Left ventricle myocardium inferior (tissue), 1 donor: ENCODE measurements around the gene STRADB. TPM values are rescaled to one million over a fixed set of nuclear protein-coding genes. Genes with fewer than 3 reads are reported as not detected.
A peak's percentile ranks its signal among the peaks of the same experiment; 100 is the strongest.

Experiments used
- DNase-seq: peaks from one replicate; pipeline ENCODE4 v3.0.0-alpha.2; 2020
- H3K27ac ChIP-seq: fragments of 200-600 bp; replicated peaks from 2 replicates; pipeline ENCODE4 v1.8.0; 2021
- H3K27me3 ChIP-seq: fragments of 200-600 bp; 2 replicates; pipeline ENCODE4 v1.8.0; 2021; ENCODE audit warnings: low read depth
- H3K36me3 ChIP-seq: fragments of 200-600 bp; 2 replicates; pipeline ENCODE4 v1.8.0; 2021
- H3K4me1 ChIP-seq: fragments of 200-600 bp; 2 replicates; pipeline ENCODE4 v1.8.0; 2021
- H3K4me3 ChIP-seq: fragments of 200-600 bp; 2 replicates; pipeline ENCODE4 v1.8.0; 2021; ENCODE audit warnings: mild to moderate bottlenecking, moderate library complexity
- H3K9me3 ChIP-seq: fragments of 200-600 bp; replicated peaks from 2 replicates; pipeline ENCODE4 v1.8.0; 2021
- CTCF ChIP-seq: fragments of 200-600 bp; IDR thresholded peaks from 2 replicates; pipeline ENCODE4 v1.8.0; 2021; ENCODE audit warnings: antibody characterized with exemption, mild to moderate bottlenecking, borderline replicate concordance
- intact Hi-C: fragments of 100-400 bp; cut with micrococcal nuclease; formaldehyde crosslinking; loops from one replicate; pipeline ENCODE4 v1.11.0; 2022
- total RNA-seq: library from RNA; stranded (reverse); fragmentation: NEBNext Ultra II Directional; extraction: Animal tissue kit (Norgen Biotek cat#: 25700); gene quantifications from one replicate; pipeline ENCODE4 v1.2.1, GENCODE V29; 2021
- donor health status: DM: no; HTN: yes; CAD: no; lungs with severe emphysema.

STRADB gene
- total RNA-seq, 1 donor from 2014 or later: 57.5 TPM

DNA sequence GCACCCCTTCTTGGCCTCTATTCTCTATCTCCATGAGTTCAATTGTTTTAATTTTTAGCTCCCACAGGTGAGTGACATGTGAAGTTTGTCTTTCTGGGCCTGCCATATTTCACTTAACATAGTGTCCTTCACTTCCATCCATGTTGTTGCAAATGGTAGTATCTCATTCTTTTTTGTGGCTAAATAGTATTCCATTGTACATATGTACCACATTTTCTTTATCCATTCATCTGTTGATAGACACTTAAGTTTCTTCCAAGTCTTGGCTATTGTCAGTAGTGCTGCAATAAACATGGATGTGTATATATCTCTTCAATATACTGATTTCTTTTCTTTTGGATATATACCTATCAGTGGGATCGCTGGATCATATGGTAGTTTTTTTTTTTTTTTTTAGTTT lies 9.0 kb downstream of the STRADB start:
- no peak overlapping the region for H3K4me3 ChIP-seq
- H3K27ac ChIP-seq: no peak overlapping the region
- H3K27me3 ChIP-seq: no peaks in the 10 kb centered on the region
- H3K9me3 ChIP-seq: peaks cover 6% of the 10 kb centered on the region
- TF ChIP-seq CTCF: no peak
- intact Hi-C loops: no loop called here
- no peak for DNase-seq
- H3K36me3 ChIP-seq: peaks cover 74% of the 10 kb centered on the region
- peaks cover 12% of the 10 kb centered on the region for H3K4me1 ChIP-seq

DNA sequence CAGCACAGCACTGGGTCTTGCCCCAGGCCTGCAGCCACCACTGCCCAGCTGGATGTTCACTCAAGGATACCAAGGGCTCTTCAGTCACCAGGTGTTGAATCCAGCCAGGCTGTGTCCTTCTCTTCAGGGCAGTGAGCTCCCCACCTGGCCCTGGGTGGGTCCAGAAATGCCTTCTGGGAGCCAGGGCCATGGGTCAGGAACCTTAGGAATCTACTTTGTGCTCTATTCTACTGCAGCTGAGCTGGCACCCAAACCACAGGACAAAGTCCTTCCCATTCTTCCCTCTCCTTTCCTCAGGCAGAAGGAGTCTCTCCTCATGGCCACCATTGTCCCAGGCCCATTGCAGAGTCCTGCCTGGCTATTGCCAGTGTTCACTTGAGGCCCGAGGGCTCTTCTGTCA lies 13.0 kb downstream of the STRADB start:
- Histone ChIP-seq H3K27ac (peak overlapping the region; percentile 65), H3K9me3 (peaks cover 6% of the 10 kb centered on the region), H3K36me3 (peaks cover 70% of the 10 kb centered on the region), H3K27me3 (no peaks in the 10 kb centered on the region), H3K4me3 (no peak overlapping the region), H3K4me1 (peaks cover 23% of the 10 kb centered on the region)
- intact Hi-C loops: no loop called here
- TF ChIP-seq CTCF: no peak
- DNase-seq: no peak

DNA sequence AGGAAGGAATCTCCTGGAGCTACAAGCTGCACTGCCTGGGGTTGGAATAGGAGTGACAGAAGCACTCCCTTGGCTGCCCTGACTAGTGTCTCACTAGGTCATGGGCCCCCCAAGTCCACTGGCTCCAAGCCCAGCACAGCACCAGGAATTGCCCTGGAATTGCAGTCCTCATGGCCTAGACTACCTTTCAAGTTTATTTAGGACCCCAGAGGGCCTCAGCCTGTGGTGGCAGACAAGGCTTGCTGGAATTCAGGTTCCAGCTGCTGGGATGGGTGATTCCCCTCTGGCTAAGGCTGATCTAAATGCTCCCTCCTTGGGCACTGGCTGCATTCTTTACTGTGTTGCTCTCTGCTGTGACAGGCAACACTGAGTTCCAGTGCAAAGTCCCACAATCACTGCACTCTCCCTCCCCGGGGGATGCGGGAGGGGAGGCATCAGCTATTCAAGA lies 14.0 kb downstream of the STRADB start:
- intact Hi-C loops: no loop called here
- H3K9me3 ChIP-seq: peaks cover 6% of the 10 kb centered on the region
- DNase-seq: peak; percentile 31
- H3K36me3 ChIP-seq: peaks cover 70% of the 10 kb centered on the region
- peaks cover 25% of the 10 kb centered on the region for H3K4me1 ChIP-seq
- no peak for TF ChIP-seq CTCF
- no peak overlapping the region for H3K4me3 ChIP-seq
- H3K27ac ChIP-seq: peak overlapping the region; percentile 65
- no peaks in the 10 kb centered on the region for H3K27me3 ChIP-seq

DNA sequence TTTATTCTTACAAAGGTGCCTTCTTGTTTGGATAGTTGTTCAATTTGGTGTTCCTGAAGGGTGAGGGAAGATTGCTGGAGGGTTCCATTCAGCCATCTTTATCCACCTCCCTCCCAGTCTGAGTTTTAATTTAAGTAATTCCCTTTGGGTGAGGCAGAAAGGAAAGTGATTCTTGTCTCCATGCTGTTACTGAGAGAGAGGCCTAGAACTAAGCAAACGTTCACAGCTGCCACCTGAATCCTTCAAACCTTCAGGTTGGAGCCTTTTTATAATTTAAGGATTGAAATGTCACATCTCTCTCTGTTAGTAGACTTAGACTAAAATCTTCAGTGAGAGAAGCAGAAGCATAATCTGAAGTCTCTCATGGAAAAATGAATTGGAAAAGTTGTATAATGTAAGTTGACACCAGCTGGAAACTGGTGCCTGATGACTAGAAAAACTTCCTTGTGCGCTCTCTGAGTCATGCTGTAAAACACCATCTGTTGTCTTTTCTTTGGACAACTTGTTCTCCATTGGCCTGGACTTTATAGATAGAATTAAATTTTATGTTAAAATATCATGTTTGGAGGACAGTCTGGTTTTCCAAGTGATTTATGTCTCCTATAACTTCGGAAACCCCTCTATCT lies 14.6 kb downstream of the STRADB start:
- intact Hi-C loops: no loop called here
- no peak for TF ChIP-seq CTCF
- Histone ChIP-seq H3K4me3 (no peak overlapping the region), H3K27me3 (no peaks in the 10 kb centered on the region), H3K27ac (peak overlapping the region; percentile 65), H3K4me1 (peaks cover 31% of the 10 kb centered on the region), H3K36me3 (peaks cover 70% of the 10 kb centered on the region), H3K9me3 (peaks cover 6% of the 10 kb centered on the region)
- DNase-seq: no peak

DNA sequence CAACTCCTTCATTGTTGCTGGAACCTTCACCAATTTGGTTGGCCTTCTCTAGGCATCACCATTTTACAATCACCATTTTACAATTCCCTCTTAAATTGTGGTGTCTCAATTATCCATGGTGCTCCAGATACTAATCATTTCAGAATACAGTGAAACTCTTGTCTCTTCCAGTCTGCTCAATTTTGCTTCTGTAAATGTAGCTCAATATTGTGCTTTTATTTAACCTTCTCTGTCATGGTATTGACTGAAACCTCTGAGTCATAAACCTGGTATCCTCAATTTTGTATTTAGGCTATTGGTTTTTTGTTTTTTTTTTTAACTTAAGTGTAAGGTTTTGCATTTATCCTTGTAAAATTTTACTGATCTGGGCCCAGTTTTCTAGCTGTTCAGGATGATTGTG lies 16.1 kb downstream of the STRADB start:
- intact Hi-C loops: no loop called here
- H3K4me3 ChIP-seq: no peak overlapping the region
- no peaks in the 10 kb centered on the region for H3K27me3 ChIP-seq
- no peaks in the 10 kb centered on the region for H3K9me3 ChIP-seq
- H3K4me1 ChIP-seq: peaks cover 31% of the 10 kb centered on the region
- no peak for TF ChIP-seq CTCF
- peaks cover 68% of the 10 kb centered on the region for H3K36me3 ChIP-seq
- no peak for DNase-seq
- peak overlapping the region; percentile 65 for H3K27ac ChIP-seq
